Lower leg skin (tissue), 4 donors: ENCODE measurements around the gene ANAPC2. TPM values are rescaled to one million over a fixed set of nuclear protein-coding genes. Genes with fewer than 3 reads are reported as not detected.

Source experiments
- DNase-seq, 2 donors: peaks; one replicate each; pipeline ENCODE4 v3.0.0-alpha.2; 2019; ENCODE audit warnings: low spot score in 2 of 2
- H3K4me3 ChIP-seq: fragments of 200-600 bp; sonication (generic); 2 replicates; pipeline ENCODE4 v1.5.1; 2017; ENCODE audit warnings: mild to moderate bottlenecking, low read depth; ENCODE audit not compliant: poor library complexity, severe bottlenecking
- CTCF ChIP-seq, 3 donors: fragments of 450-650 bp; IDR thresholded peaks; one replicate each; pipeline ENCODE4 v1.5.1; 2016; ENCODE audit warnings: antibody characterized with exemption in 3 of 3, mild to moderate bottlenecking in 3 of 3, moderate library complexity in 2 of 3
- POLR2A ChIP-seq, 2 donors: fragments of 450-650 bp; IDR thresholded peaks; one replicate each; pipeline ENCODE4 v1.6.1; 2016 to 2017; ENCODE audit warnings: antibody characterized with exemption in 2 of 2, mild to moderate bottlenecking in 1 of 2, moderate library complexity in 1 of 2
- WGBS, 2 donors: methylation state at CpG; one replicate each; pipeline ENCODE4 v1.1.5; 2018; 5-methylcytosine and 5-hydroxymethylcytosine counted together
- intact Hi-C: fragments of 100-400 bp; cut with DNase I; formaldehyde crosslinking; loops from one replicate; pipeline ENCODE4 v1.15.0; 2023; ENCODE audit warnings: low total_unique reads
- total RNA-seq, 4 donors: library from RNA; depleted of rRNA; stranded (reverse); fragments of >200 nt; gene quantifications; one replicate each; pipeline ENCODE4 v1.1.0, GENCODE V29; 2016

Gene ANAPC2
- total RNA-seq, 4 donors from 2014 or later, result 26.2 to 69.3 (median 30.5) TPM

- intact Hi-C loops, result loop anchor here (5.0 kb wide), 1 partner anchor 110 kb away; no protein-coding TSS in a partner anchor
- no peak within 1 kb of the TSS for H3K4me3 ChIP-seq
- TF ChIP-seq CTCF (IDR thresholded peaks at IDR 0.05) (peak in 1 of 3 donors; percentile 91), POLR2A (IDR thresholded peaks at IDR 0.05) (no peak)
- DNase-seq, result peak; percentile 62 to 94
- 22 to 24% methylated on average over 17 to 25 of the region's 25 CpGs for WGBS, 2 donors
These were observed 38.9 kb upstream of the ANAPC2 start, which contains the start of gene RNF224 for GRCh38 chr9:137227054-137227852. Gene RNF224 (plus strand): TSS chr9:137227502. CDS start chr9:137228336, 834 bp downstream.

GRCh38 chr9:137226338-137227053, 38.1 kb upstream of the ANAPC2 start:
- no peak for DNase-seq
- TF ChIP-seq POLR2A (IDR thresholded peaks at IDR 0.05) (no peak), CTCF (IDR thresholded peaks at IDR 0.05) (no peak)
- intact Hi-C loops, result loop anchor here (5.0 kb wide), 1 partner anchor 109 kb away; no protein-coding TSS in a partner anchor
- WGBS, 2 donors, result 45 to 49% methylated on average over 13 to 17 of the region's 18 CpGs
- no peak overlapping the region for H3K4me3 ChIP-seq

- H3K4me3 ChIP-seq, result no peak overlapping the region
- no peak for DNase-seq
- TF ChIP-seq CTCF (IDR thresholded peaks at IDR 0.05) (no peak), POLR2A (IDR thresholded peaks at IDR 0.05) (no peak)
- WGBS, 2 donors, result 65 to 69% methylated on average over 4 to 14 of the region's 21 CpGs
- intact Hi-C loops, result loop anchor here (5.0 kb wide), 1 partner anchor 109 kb away; no protein-coding TSS in a partner anchor
These were observed 37.5 kb upstream of the ANAPC2 start for GRCh38 chr9:137225699-137226331.

- TF ChIP-seq POLR2A (IDR thresholded peaks at IDR 0.05) (no peak), CTCF (IDR thresholded peaks at IDR 0.05) (no peak)
- intact Hi-C loops, result loop anchor here (5.0 kb wide), 1 partner anchor 108 kb away; no protein-coding TSS in a partner anchor
- DNase-seq, result no peak
- WGBS, 2 donors, result 45 to 53% methylated on average over 4 to 16 of the region's 23 CpGs
- H3K4me3 ChIP-seq, result no peak within 1 kb of the TSS
These were observed 36.7 kb upstream of the ANAPC2 start, which contains the start of gene CYSRT1 for GRCh38 chr9:137224830-137225694. Gene CYSRT1 (plus strand): TSS chr9:137225174. CDS start chr9:137225622, 448 bp downstream.
